GM23338 (cell line): ENCODE results near the gene GRIA3.

Experiments used
- TF ChIP-seq, protein P1 (sequence below), 2 experiments: fragments of 200-600 bp in 1 of 2; sonication (generic) in 1 of 2; conservative IDR thresholded peaks; 2 replicates each; pipeline versions ENCODE4 v1.5.1 to v1.6.1; 2016 to 2017; ENCODE audit warnings: antibody characterized with exemption in 2 of 2, low read depth in 2 of 2, mild to moderate bottlenecking in 2 of 2, moderate library complexity in 1 of 2
- TF ChIP-seq, protein P2 (sequence below): IDR thresholded peaks from one replicate; pipeline ENCODE4 v1.6.1; 2018; ENCODE audit warnings: antibody characterized with exemption; ENCODE audit not compliant: unreplicated experiment

GRCh38 chrX:123175366-123176122 is 8.5 kb upstream of the GRIA3 start:
- TF ChIP-seq, protein P1, sequence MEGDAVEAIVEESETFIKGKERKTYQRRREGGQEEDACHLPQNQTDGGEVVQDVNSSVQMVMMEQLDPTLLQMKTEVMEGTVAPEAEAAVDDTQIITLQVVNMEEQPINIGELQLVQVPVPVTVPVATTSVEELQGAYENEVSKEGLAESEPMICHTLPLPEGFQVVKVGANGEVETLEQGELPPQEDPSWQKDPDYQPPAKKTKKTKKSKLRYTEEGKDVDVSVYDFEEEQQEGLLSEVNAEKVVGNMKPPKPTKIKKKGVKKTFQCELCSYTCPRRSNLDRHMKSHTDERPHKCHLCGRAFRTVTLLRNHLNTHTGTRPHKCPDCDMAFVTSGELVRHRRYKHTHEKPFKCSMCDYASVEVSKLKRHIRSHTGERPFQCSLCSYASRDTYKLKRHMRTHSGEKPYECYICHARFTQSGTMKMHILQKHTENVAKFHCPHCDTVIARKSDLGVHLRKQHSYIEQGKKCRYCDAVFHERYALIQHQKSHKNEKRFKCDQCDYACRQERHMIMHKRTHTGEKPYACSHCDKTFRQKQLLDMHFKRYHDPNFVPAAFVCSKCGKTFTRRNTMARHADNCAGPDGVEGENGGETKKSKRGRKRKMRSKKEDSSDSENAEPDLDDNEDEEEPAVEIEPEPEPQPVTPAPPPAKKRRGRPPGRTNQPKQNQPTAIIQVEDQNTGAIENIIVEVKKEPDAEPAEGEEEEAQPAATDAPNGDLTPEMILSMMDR (conservative IDR thresholded peaks at IDR 0.05; ENCODE audit: low read depth in 2 of 2): no peak
- TF ChIP-seq, protein P2, sequence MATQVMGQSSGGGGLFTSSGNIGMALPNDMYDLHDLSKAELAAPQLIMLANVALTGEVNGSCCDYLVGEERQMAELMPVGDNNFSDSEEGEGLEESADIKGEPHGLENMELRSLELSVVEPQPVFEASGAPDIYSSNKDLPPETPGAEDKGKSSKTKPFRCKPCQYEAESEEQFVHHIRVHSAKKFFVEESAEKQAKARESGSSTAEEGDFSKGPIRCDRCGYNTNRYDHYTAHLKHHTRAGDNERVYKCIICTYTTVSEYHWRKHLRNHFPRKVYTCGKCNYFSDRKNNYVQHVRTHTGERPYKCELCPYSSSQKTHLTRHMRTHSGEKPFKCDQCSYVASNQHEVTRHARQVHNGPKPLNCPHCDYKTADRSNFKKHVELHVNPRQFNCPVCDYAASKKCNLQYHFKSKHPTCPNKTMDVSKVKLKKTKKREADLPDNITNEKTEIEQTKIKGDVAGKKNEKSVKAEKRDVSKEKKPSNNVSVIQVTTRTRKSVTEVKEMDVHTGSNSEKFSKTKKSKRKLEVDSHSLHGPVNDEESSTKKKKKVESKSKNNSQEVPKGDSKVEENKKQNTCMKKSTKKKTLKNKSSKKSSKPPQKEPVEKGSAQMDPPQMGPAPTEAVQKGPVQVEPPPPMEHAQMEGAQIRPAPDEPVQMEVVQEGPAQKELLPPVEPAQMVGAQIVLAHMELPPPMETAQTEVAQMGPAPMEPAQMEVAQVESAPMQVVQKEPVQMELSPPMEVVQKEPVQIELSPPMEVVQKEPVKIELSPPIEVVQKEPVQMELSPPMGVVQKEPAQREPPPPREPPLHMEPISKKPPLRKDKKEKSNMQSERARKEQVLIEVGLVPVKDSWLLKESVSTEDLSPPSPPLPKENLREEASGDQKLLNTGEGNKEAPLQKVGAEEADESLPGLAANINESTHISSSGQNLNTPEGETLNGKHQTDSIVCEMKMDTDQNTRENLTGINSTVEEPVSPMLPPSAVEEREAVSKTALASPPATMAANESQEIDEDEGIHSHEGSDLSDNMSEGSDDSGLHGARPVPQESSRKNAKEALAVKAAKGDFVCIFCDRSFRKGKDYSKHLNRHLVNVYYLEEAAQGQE: no peak
